ENCODE data around the gene GNB1. TPM values are rescaled to one million over a fixed set of nuclear protein-coding genes. Genes with fewer than 3 reads are reported as not detected.

GNB1 gene
- total RNA-seq, 4 donors from 2014 or later = 154 to 200 (median 174) TPM

GRCh38 chr1:1914971-1915692, 24.2 kb upstream of the GNB1 start, which contains the start of gene CALML6:
Gene CALML6, plus strand, starts transcription at chr1:1915260. Its CDS starts 21 bp downstream, at chr1:1915281.
- Histone ChIP-seq H3K4me1 (peaks cover 7 to 18% of the 10 kb centered on the region in 2 donors), H3K27me3 (no peaks in the 10 kb centered on the region), H3K36me3 (no peaks in the 10 kb centered on the region), H3K4me3 (replicated peaks in 1 of 3) (no peak within 1 kb of the TSS), H3K9me3 (no peaks in the 10 kb centered on the region), H3K27ac (no peak within 1 kb of the TSS)
- TF ChIP-seq CTCF (IDR thresholded peaks at IDR 0.05) (no peak), POLR2A (IDR thresholded peaks at IDR 0.05) (no peak)
- WGBS, 2 donors = 83 to 84% methylated on average over 13 to 14 of the region's 15 CpGs
- intact Hi-C loops (cut with DNase I) = no loop called here
- no peak for DNase-seq

- no peak overlapping the region for H3K4me3 ChIP-seq (replicated peaks in 1 of 3)
- no peak overlapping the region for H3K27ac ChIP-seq
- no peaks in the 10 kb centered on the region for H3K27me3 ChIP-seq
- WGBS, 2 donors = 73 to 79% methylated on average over 9 to 12 of the region's 20 CpGs
- intact Hi-C loops (cut with DNase I) = no loop called here
- no peak for TF ChIP-seq POLR2A (IDR thresholded peaks at IDR 0.05)
- TF ChIP-seq CTCF (IDR thresholded peaks at IDR 0.05) = no peak
- H3K9me3 ChIP-seq = no peaks in the 10 kb centered on the region
- H3K4me1 ChIP-seq = peaks cover 12 to 18% of the 10 kb centered on the region in 2 donors
- H3K36me3 ChIP-seq = no peaks in the 10 kb centered on the region
- no peak for DNase-seq
These were observed 23.4 kb upstream of the GNB1 start for GRCh38 chr1:1914101-1914970.

GRCh38 chr1:1911350-1912041, 20.6 kb upstream of the GNB1 start:
- H3K27ac ChIP-seq = no peak overlapping the region
- 89% methylated on average over 6 to 13 of the region's 13 CpGs for WGBS, 2 donors
- H3K4me3 ChIP-seq (replicated peaks in 1 of 3) = no peak overlapping the region
- peaks cover 12 to 19% of the 10 kb centered on the region in 2 donors for H3K4me1 ChIP-seq
- no peaks in the 10 kb centered on the region for H3K36me3 ChIP-seq
- no peak for DNase-seq
- no peak for TF ChIP-seq CTCF (IDR thresholded peaks at IDR 0.05)
- TF ChIP-seq POLR2A (IDR thresholded peaks at IDR 0.05) = no peak
- H3K9me3 ChIP-seq = no peaks in the 10 kb centered on the region
- intact Hi-C loops (cut with DNase I) = no loop called here
- no peaks in the 10 kb centered on the region for H3K27me3 ChIP-seq

GRCh38 chr1:1910651-1911331, 19.9 kb upstream of the GNB1 start:
- 94 to 98% methylated on average over 13 to 16 of the region's 22 CpGs for WGBS, 2 donors
- DNase-seq = no peak
- Histone ChIP-seq H3K9me3 (no peaks in the 10 kb centered on the region), H3K36me3 (no peaks in the 10 kb centered on the region), H3K27me3 (no peaks in the 10 kb centered on the region), H3K4me3 (replicated peaks in 1 of 3) (no peak overlapping the region), H3K27ac (no peak overlapping the region), H3K4me1 (peaks cover 12 to 19% of the 10 kb centered on the region in 2 donors)
- TF ChIP-seq CTCF (IDR thresholded peaks at IDR 0.05) (no peak), POLR2A (IDR thresholded peaks at IDR 0.05) (no peak)
- intact Hi-C loops (cut with DNase I) = no loop called here
